Retinal pigment epithelial cell (primary cell): ENCODE results near the gene HPGDS.

Experiments
- DNase-seq: peaks from one replicate; pipeline ENCODE4 v3.0.0-alpha.2; 2010; ENCODE audit warnings: low read depth
- H3K4me3 ChIP-seq: 2 replicates; pipeline ENCODE4 v1.5.1; 2011; ENCODE audit warnings: mild to moderate bottlenecking, low read length, control low read depth, moderate library complexity
- TF ChIP-seq, protein P1 (sequence below): conservative IDR thresholded peaks from 2 replicates; pipeline ENCODE4 v1.5.1; 2011; ENCODE audit warnings: low read depth, low read length, control low read depth, inconsistent platforms

Gene HPGDS

DNA sequence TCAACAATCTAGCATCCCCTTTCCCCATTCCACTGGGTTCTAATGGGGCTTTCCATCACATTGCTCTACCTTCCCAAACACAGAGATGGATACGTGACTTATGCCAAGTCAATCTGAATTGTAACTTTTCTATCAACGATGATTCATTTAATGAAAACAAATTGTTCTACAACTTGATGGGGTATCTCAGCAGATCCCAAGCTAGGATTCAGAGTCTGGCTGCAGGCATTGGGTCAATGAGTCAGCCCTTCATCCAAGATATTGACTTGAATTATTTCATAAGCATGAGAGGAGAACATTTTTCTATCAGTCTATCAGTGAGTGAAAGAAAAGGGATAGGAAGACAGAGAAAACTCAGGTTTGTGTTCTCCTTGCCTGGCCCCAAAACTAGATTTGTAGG is 15.0 kb upstream of the HPGDS start:
- DNase-seq: no peak
- TF ChIP-seq, protein P1, sequence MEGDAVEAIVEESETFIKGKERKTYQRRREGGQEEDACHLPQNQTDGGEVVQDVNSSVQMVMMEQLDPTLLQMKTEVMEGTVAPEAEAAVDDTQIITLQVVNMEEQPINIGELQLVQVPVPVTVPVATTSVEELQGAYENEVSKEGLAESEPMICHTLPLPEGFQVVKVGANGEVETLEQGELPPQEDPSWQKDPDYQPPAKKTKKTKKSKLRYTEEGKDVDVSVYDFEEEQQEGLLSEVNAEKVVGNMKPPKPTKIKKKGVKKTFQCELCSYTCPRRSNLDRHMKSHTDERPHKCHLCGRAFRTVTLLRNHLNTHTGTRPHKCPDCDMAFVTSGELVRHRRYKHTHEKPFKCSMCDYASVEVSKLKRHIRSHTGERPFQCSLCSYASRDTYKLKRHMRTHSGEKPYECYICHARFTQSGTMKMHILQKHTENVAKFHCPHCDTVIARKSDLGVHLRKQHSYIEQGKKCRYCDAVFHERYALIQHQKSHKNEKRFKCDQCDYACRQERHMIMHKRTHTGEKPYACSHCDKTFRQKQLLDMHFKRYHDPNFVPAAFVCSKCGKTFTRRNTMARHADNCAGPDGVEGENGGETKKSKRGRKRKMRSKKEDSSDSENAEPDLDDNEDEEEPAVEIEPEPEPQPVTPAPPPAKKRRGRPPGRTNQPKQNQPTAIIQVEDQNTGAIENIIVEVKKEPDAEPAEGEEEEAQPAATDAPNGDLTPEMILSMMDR: no peak

DNA sequence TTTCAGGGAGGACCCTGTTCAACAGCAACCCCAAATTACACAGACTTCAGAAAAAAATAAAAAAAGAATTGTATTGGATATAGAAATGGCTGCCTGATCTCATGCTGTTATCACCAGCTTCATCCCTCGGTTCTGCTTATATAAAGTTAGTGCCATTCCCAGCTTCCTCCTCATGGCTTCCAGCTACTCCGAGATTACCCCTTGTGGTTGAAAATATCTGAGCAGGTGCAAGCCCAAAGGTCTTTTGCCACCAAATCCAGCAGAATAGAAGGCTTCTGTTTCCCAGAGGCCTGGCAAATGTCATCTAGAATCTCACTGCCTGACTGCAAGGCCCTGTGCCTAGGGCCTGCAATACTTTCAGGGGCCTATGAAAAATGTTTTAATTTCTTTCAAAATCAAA is 13.8 kb upstream of the HPGDS start:
- no peak for DNase-seq
- no peak overlapping the region for H3K4me3 ChIP-seq
- TF ChIP-seq, protein P1: no peak

More for the DNA sequence above, 15.0 kb upstream of the HPGDS start:
- H3K4me3 ChIP-seq: no peak overlapping the region

DNA sequence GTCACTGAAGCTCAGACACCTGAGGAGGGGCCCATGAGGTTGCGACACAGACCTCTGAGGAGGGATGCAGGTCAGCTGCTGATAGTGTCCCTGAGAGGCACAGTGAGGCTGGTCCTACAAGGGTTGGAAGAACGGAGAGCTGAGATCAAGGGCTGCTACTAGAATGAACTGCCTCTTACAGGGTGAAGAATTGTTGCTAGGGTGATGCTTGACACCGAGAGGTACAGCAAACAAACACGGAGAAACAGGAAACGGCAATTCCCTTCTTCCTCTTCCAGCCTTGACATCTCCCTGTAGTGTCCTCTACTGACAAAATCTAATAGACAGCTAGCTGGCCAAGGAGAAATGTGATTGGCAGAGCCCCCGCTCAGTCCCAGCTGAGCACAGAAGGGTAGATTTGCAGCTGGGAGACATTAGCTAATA is 11.8 kb upstream of the HPGDS start:
- TF ChIP-seq, protein P1: no peak
- DNase-seq: no peak
- no peak overlapping the region for H3K4me3 ChIP-seq

DNA sequence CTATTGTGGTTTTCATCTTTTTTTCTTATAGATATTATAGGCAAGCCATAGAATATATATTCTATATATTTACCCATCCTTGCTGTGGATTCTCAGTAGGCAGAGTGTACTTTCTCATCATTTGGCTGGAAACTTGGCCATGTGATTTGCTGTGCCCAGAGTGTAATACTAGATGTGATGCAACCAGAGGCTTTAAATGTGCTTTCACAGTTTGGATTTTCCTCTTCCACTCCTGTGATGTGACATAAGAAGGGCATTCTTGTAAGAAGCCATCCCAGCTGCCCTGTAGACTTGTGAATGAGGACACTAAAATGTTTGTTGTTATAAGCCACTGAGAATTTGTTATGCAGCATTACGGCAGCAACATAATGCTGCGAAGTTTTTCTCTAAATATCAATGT is 10.4 kb upstream of the HPGDS start:
- DNase-seq: no peak
- H3K4me3 ChIP-seq: no peak overlapping the region
- TF ChIP-seq, protein P1: no peak

DNA sequence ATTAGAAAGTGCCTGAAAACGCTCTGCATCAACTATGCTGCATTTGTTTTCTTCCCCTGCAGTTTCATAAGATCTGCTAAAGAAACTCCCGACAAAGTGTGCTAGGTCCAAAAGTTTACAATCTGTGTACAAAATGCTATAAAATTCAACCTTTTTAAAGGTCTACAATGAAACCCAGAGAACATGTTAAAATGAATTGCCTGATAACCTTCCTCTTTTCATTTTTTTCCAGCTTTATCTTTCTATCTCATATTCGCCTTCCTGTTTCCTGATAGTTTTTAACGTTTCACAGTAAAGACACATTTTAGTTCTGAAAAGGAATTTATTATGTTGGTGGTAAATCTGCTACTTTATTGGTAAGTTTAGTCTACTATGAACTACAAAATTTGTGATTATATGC is 9.5 kb upstream of the HPGDS start:
- TF ChIP-seq, protein P1: no peak
- H3K4me3 ChIP-seq: no peak overlapping the region
- DNase-seq: no peak

DNA sequence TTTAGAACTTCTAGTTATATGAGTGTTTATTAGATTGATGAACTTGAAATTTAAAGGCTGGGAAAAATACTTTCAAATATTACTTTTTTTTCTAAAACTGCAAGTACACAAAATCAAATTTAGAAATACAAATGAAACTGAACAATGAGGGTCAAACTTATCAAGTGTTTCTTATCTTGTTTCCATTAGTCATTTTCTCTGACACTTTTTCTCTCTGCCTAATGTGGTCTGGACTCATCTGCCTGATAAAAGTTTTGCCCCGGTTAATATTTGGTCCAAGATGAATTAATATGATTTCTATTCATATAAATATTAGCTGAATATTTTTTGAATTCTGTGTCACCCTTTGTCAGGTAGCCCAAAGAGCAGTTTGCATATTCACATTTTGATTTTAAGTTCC is 8.7 kb upstream of the HPGDS start:
- no peak for DNase-seq
- TF ChIP-seq, protein P1: no peak
- no peak overlapping the region for H3K4me3 ChIP-seq

DNA sequence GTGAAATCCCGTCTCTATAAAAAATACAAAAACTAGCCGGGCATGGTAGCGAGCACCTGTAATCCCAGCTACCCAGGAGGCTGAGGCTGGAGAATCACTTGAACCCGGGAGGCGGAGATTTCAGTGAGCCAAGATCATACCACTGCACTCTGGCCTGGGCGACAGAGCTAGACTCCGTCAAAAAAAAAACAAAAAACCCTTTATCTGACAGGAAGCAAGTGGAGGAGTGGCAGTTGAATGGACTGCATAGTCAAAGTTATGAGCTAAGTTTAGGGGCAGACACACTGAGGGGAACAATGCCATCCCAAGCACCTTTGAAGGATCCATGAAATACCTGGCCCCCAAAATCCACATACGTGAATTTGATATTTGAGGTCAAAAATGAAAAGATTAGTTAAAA is 7.5 kb upstream of the HPGDS start:
- DNase-seq: no peak
- TF ChIP-seq, protein P1: no peak
- H3K4me3 ChIP-seq: no peak overlapping the region
